ENCODE results near the gene GPR142. TPM values are rescaled to one million over a fixed set of nuclear protein-coding genes. Genes with fewer than 3 reads are reported as not detected.
A peak's percentile ranks its signal among the peaks of the same experiment; 100 is the strongest.

GPR142 gene
- total and polyA plus RNA-seq, 2 of the 8 experiments (the other 6 are each of a cell fraction or from before 2014, with no cell fraction given), result 0.05 TPM; not detected in 1

DNA sequence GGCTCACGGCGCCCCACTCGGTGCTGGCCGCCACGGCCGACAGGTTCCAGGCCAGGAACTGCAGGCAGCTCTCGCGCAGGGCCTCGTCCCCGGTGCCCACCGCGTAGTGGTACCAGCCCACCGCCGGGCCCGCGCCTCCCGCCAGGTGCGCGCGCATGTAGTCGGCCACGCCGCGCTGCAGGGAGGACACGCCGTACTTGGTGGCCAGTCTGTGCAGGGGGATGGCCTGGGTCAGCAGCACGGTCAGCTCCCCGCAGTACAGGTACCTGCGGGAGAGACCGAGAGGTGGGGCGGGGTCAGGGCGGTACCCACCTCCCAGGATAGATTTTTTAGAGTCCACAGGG lies 9.9 kb upstream of the GPR142 start:
- Histone ChIP-seq H3K4ac (replicated peaks; ENCODE audit: insufficient read length, low read depth, low read length) (no peak overlapping the region), H3K4me3 (ENCODE audit: extremely low read depth in 1 of 4, insufficient read depth in 2 of 4, low read depth in 3 of 4, low read length in 4 of 4) (no peak overlapping the region), H4K91ac (replicated peaks; ENCODE audit: insufficient read length, low read length) (no peak overlapping the region), H3K23ac (ENCODE audit: insufficient read length) (no peak overlapping the region), H2BK120ac (replicated peaks; ENCODE audit: low read depth, low read length) (no peak overlapping the region), H4K8ac (ENCODE audit: extremely low read depth, insufficient read depth, low read length) (no peak overlapping the region; the same call in 1 of the 2 replicates), H3K27me3 (replicated peaks in 1 of 4; ENCODE audit: control insufficient read depth in 3 of 4, extremely low read depth in 1 of 4, insufficient read depth in 3 of 4, low read length in 3 of 4) (peaks cover 11 to 27% (median 16%) of the 10 kb centered on the region in 4 experiments), H3K56ac (replicated peaks; ENCODE audit: insufficient read length, low read depth, low read length) (no peak overlapping the region), H2BK5ac (ENCODE audit: low read depth, low read length) (no peak overlapping the region), H4K5ac (ENCODE audit: insufficient read length, low read depth, low read length) (no peak overlapping the region), H2AK5ac (ENCODE audit: low read depth, low read length) (no peak overlapping the region), H3K4me1 (replicated peaks in 1 of 4; ENCODE audit: control insufficient read depth in 3 of 4, insufficient read depth in 4 of 4, low read length in 3 of 4) (peaks cover 5 to 21% (median 14%) of the 10 kb centered on the region in 4 experiments), H2BK20ac (ENCODE audit: low read length) (no peak overlapping the region), H3K27ac (ENCODE audit: low read depth, low read length) (no peak overlapping the region), H3K18ac (ENCODE audit: extremely low read depth, low read length) (no peak overlapping the region), H3K79me1 (ENCODE audit: low read depth, low read length) (no peaks in the 10 kb centered on the region), H3K9ac (replicated peaks in 1 of 4; ENCODE audit: extremely low read depth in 1 of 4, low read depth in 3 of 4, low read length in 3 of 4) (no peak overlapping the region), H3K4me2 (ENCODE audit: insufficient read depth in 1 of 2, low read depth in 2 of 2, low read length in 2 of 2) (0 out of 4 replicates have a peak overlapping the region, but pooled peaks of 1 of the 2 experiments have one; percentile 16), H2BK15ac (ENCODE audit: low read length) (no peak overlapping the region), H4K20me1 (replicated peaks in 1 of 2; ENCODE audit: control insufficient read depth in 1 of 2, insufficient read depth in 2 of 2, low read length in 2 of 2) (no peaks in the 10 kb centered on the region), H3K36me3 (ENCODE audit: control insufficient read depth in 2 of 4, insufficient read depth in 4 of 4, low read length in 3 of 4) (peaks cover 0 to 10% (median 0%) of the 10 kb centered on the region in 4 experiments; a peak in 1 of 8 replicates), H2BK12ac (ENCODE audit: low read depth, low read length) (no peak overlapping the region), H3K23me2 (ENCODE audit: low read depth, low read length) (peaks cover 1% of the 10 kb centered on the region; the same call in 1 of the 2 replicates), H3K79me2 (ENCODE audit: control insufficient read depth in 1 of 2, insufficient read depth in 2 of 2, low read length in 2 of 2) (no peaks in the 10 kb centered on the region), H3K14ac (ENCODE audit: insufficient read length) (no peak overlapping the region), H3K9me3 (ENCODE audit: insufficient read depth in 2 of 2, low read depth in 1 of 2, low read length in 1 of 2) (no peaks in the 10 kb centered on the region), H2AFZ (ENCODE audit: low read length) (no peak overlapping the region)
- TF ChIP-seq JUND (IDR thresholded peaks at IDR 0.05; ENCODE audit: low read length), result no peak
- TF ChIP-seq TCF12 (IDR thresholded peaks at IDR 0.05; ENCODE audit: low read depth, low read length), result no peak
- no peak for TF ChIP-seq SIX5 (IDR thresholded peaks at IDR 0.05; ENCODE audit: low read depth, low read length)
- TF ChIP-seq RFX5 (IDR thresholded peaks at IDR 0.05; ENCODE audit: borderline replicate concordance, low read depth, low read length), result no peak
- TF ChIP-seq ZNF274 (IDR thresholded peaks at IDR 0.05; ENCODE audit: borderline replicate concordance, extremely low read depth, low read length), result no peak
- TF ChIP-seq EP300 (IDR thresholded peaks at IDR 0.05; ENCODE audit: borderline replicate concordance in 1 of 2, low read depth in 2 of 2, low read length in 2 of 2), result no peak
- TF ChIP-seq CREB1 (IDR thresholded peaks at IDR 0.05), result no peak
- ChIA-PET CTCF (ENCODE audit: partially characterized antibody) (interaction anchor here (1.1 to 3.3 kb wide), 9 partner anchors 9 to 109 kb away, joined by 3 to 18 read pairs (median 4); partner anchors contain the start of genes CD300A and GPR142), POLR2A (ENCODE audit: partially characterized antibody) (interaction anchor here (0.8 to 1.0 kb wide), 2 partner anchors 52 to 151 kb away, joined by 3 read pairs; no protein-coding TSS in a partner anchor)
- no peak for FAIRE-seq
- WGBS, 2 experiments (ENCODE audit: extremely low coverage in 1 of 2, insufficient coverage in 1 of 2, insufficient read length in 1 of 2, insufficient replicate concordance in 2 of 2, low coverage in 1 of 2, low lambda C conversion rate in 2 of 2, missing lambda C conversion rate in 1 of 2), result 92% methylated on average over 22 of the region's 32 CpGs; no CpG with 5 or more reads in 1 of the 2 experiments
- DNase-seq (ENCODE audit: low read depth in 1 of 2, low spot score in 2 of 2), result no peak

Data from H1 (cell line).